Transverse colon (tissue), 4 donors: ENCODE data around the gene C11orf42.

ENCODE experiments used
- CTCF ChIP-seq, 5 experiments: fragments of 200-600 bp in 3 of 5; fragments of 450-650 bp in 2 of 5; sonication (generic) in 3 of 5; IDR thresholded peaks; 1 replicate in 2 of 5; 2 replicates in 3 of 5; pipeline ENCODE4 v1.5.1; 2016 to 2017; ENCODE audit warnings: antibody characterized with exemption in 5 of 5, inconsistent platforms in 3 of 5, mild to moderate bottlenecking in 2 of 5, moderate library complexity in 1 of 5
- EP300 ChIP-seq: sonication (generic); formaldehyde crosslinking; IDR thresholded peaks from one replicate; pipeline ENCODE4 v1.6.1; 2017; ENCODE audit warnings: antibody characterized with exemption, low read depth
- POLR2A ChIP-seq: fragments of 450-650 bp; IDR thresholded peaks from one replicate; pipeline ENCODE4 v1.6.1; 2016; ENCODE audit warnings: antibody characterized with exemption, mild to moderate bottlenecking, moderate library complexity
- POLR2AphosphoS5 ChIP-seq, 3 donors: sonication (generic); formaldehyde crosslinking; IDR thresholded peaks; one replicate each; pipeline ENCODE4 v1.6.1; 2016; ENCODE audit warnings: antibody characterized with exemption in 3 of 3

GRCh38 chr11:6197466-6198200 is 7.7 kb upstream of the C11orf42 start:
- TF ChIP-seq CTCF (IDR thresholded peaks at IDR 0.05) (no peak), POLR2AphosphoS5 (IDR thresholded peaks at IDR 0.05) (no peak), POLR2A (no peak), EP300 (no peak)
